ENCODE measurements around the gene CLK4.

The CLK4 gene

DNA sequence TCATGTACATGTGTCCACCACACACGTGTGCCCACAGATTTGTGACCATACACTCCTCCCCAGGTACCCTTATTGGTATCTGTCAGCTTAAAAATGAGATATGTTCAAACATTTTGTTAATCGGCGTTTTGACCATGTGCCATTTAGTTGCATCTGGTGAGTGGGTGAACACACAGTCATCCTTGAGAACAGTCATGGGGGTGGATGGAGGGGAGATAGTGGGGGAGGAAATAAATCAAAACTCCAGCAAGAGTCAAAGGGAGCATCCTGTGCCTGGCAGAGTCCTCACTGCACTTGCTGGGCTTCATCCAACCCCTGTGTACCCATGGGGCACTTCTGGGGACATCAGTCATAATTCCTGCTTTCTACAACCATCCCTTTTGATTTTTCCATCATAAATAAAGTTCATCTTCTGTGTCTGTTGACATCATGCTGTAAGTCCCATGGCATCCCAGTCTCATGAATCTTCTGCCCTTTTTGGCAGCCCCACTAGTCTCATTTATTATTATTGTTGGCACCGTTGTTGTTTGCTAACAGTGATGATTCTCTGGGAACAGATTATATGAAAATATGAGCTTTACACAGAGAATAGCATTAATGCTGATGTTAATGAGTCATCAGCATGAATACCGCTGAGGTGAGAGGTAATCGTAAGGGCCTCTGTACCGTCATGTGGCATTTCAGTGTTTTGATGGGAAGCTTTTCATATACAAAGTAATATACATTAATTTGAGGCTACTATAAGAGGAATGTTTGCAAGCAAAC, 24.4 kb upstream of the CLK4 start:
- TF ChIP-seq, protein P1, sequence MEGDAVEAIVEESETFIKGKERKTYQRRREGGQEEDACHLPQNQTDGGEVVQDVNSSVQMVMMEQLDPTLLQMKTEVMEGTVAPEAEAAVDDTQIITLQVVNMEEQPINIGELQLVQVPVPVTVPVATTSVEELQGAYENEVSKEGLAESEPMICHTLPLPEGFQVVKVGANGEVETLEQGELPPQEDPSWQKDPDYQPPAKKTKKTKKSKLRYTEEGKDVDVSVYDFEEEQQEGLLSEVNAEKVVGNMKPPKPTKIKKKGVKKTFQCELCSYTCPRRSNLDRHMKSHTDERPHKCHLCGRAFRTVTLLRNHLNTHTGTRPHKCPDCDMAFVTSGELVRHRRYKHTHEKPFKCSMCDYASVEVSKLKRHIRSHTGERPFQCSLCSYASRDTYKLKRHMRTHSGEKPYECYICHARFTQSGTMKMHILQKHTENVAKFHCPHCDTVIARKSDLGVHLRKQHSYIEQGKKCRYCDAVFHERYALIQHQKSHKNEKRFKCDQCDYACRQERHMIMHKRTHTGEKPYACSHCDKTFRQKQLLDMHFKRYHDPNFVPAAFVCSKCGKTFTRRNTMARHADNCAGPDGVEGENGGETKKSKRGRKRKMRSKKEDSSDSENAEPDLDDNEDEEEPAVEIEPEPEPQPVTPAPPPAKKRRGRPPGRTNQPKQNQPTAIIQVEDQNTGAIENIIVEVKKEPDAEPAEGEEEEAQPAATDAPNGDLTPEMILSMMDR (IDR thresholded peaks at IDR 0.05; ENCODE audit: insufficient read depth, missing control alignments): no peak
- no peak for DNase-seq (ENCODE audit: insufficient read length, low spot score)
- no peak for FAIRE-seq

DNA sequence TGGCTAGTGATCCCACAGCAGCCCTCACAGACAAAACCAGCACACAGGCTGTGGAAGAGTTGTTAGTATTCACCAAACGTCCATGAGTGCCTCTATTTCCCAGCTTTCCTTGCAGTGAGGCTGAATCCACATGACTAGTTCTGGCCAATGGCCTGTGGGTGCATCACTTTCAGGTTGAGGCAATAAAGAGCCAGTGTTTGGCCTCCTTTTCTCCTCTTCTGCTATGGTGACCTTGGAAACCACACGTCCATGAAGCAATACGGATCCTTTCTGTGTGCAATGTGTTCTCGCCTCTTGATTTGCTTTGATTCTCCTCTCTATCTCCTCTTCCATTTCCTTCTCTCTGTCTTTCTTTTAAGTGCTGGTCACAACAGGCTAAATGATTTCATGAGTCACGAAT, 23.4 kb upstream of the CLK4 start:
- FAIRE-seq (no peak), DNase-seq (ENCODE audit: insufficient read length, low spot score) (no peak)
- TF ChIP-seq, protein P1 (IDR thresholded peaks at IDR 0.05; ENCODE audit: insufficient read depth, missing control alignments): no peak

DNA sequence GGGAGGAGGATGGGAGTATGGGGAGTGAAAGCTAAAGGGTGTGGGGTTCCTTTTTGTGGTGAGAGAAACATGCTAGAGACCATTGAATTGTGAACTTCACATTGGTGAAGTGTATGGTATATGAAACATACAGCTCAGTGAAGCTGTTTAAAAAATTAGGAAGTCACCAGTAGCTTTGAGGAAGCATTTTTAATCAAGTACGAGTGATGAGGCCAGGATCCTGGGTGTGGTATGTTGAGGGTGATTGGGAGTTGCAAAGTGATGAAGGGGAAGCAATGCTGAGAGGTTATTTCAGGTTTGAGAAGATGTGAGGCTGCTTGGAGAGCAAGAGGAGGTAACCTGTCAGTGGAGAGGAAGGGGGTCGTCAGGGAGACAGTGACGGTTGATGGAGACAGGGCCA, 22.7 kb upstream of the CLK4 start:
- TF ChIP-seq, protein P1 (IDR thresholded peaks at IDR 0.05; ENCODE audit: insufficient read depth, missing control alignments): no peak
- FAIRE-seq (no peak), DNase-seq (ENCODE audit: insufficient read length, low spot score) (no peak)

DNA sequence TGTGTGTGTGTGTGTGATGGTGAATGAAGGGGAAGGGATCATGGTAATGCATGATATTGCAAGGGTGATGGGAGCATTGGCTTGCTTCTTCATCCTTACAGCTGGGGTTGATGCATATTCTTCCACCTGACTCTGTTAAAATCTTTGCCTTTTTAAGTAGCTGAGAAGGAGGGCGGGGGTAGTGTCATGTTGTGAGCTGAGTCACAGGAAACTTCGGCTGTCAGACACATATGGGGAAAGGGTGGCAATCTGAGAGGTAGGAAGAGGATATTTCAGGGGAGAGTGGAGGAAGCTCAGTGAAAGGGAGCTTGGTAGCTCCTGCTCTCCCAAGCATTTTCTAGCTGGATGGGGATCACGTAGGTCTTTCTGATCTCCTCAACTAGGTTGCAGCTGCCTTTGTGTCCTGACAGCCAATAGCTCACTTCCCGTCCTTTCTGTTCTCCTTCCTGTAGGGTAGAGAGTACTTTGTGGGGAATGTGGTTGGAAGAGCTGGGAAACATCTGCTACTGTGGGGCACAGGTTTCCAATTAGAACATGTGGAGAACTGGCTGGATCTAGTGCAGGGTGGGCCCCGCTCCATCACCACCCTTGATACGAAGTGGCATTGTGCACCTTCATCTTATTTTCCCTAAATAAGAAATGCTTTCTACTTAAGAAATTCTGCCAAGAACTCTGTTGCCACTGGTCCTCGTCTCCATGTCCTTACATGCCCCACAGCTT, 18.1 kb upstream of the CLK4 start:
- DNase-seq (ENCODE audit: insufficient read length, low spot score): no peak
- no peak for FAIRE-seq
- TF ChIP-seq, protein P1 (IDR thresholded peaks at IDR 0.05; ENCODE audit: insufficient read depth, missing control alignments): no peak

DNA sequence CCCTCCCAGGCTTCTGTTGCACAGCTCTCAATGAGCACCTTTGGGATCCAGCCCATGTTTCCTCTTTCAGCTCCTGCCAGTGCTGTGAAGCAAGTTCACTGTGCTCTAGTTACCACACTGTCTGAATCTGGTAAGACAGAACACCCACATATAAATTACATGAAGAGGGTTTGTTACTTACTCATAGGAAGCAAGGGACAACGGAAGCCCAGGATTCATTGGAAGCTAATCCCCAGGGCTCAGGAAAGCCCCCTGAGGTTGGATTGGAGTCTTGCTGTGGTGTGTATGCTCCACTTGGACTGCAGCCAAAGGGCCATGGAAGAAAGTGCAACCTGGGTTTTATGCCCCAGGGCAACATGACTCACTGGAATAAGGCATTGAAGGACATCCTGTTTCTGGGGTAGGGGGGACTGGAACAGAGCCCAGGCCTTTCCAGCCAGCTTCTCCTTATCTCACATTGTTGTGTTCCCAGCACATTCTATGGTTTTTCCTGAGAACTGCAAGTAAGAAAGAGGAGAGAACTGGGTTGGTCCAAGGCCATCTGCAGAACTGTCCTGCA, 15.6 kb upstream of the CLK4 start:
- TF ChIP-seq, protein P1 (IDR thresholded peaks at IDR 0.05; ENCODE audit: insufficient read depth, missing control alignments): no peak
- no peak for DNase-seq (ENCODE audit: insufficient read length, low spot score)
- FAIRE-seq: no peak

DNA sequence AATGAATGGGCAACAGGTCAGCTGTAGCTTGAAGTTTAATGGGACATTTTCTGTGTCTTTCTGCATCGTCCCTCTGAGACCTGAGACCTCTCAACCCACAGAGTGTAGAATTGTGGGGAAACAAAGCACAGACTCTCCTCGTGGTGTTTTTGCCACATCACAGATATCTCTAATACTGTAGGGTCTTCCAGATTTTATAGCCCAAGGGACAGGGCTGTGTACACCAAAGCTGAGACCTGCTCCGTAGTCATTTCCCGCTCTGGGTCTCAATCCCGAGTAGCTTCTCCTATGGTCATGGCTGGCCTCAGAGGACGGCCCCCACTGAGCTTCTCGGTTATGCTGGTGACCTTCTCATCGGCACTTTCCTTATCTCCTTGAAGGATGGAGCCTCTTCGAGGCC, 14.9 kb upstream of the CLK4 start:
- TF ChIP-seq, protein P1 (IDR thresholded peaks at IDR 0.05; ENCODE audit: insufficient read depth, missing control alignments): no peak
- no peak for DNase-seq (ENCODE audit: insufficient read length, low spot score)
- FAIRE-seq: no peak

All from D721Med (cell line).